ENCODE data around the gene SLC16A11. TPM values are rescaled to one million over a fixed set of nuclear protein-coding genes. Genes with fewer than 3 reads are reported as not detected.

Gene SLC16A11
- total RNA-seq, 1 donor from 2014 or later, result not detected

GRCh38 chr17:7025245-7025644 lies 18.6 kb downstream of the SLC16A11 start:
- DNase-seq (ENCODE audit: low read depth), result peak; percentile 61

GRCh38 chr17:7024402-7024785 lies 19.5 kb downstream of the SLC16A11 start:
- no peak for DNase-seq (ENCODE audit: low read depth)

- DNase-seq (ENCODE audit: low read depth), result peak; percentile 82
Measured at GRCh38 chr17:7023576-7024401, 20.1 kb downstream of the SLC16A11 start.

- DNase-seq (ENCODE audit: low read depth), result no peak
Measured at GRCh38 chr17:7022781-7023571, 20.9 kb downstream of the SLC16A11 start, which contains the start of gene BCL6B. Gene BCL6B, plus strand, starts transcription at chr17:7023050. Its CDS starts 622 bp downstream, at chr17:7023672.

GRCh38 chr17:7021993-7022778 lies 21.7 kb downstream of the SLC16A11 start:
- no peak for DNase-seq (ENCODE audit: low read depth)

- no peak for DNase-seq (ENCODE audit: low read depth)
Measured at GRCh38 chr17:7020894-7021664, 22.8 kb downstream of the SLC16A11 start.

GRCh38 chr17:7019839-7020519 lies 23.9 kb downstream of the SLC16A11 start:
- peak; percentile 37 for DNase-seq (ENCODE audit: low read depth)

- no peak for DNase-seq (ENCODE audit: low read depth)
Measured at GRCh38 chr17:7019367-7019766, 24.5 kb downstream of the SLC16A11 start.

- DNase-seq (ENCODE audit: low read depth), result no peak
Measured at GRCh38 chr17:7018331-7018964, 25.4 kb downstream of the SLC16A11 start.

- no peak for DNase-seq (ENCODE audit: low read depth)
Measured at GRCh38 chr17:7017827-7018200, 26.1 kb downstream of the SLC16A11 start.

GRCh38 chr17:7016886-7017826 lies 26.7 kb downstream of the SLC16A11 start:
- DNase-seq (ENCODE audit: low read depth), result no peak

- DNase-seq (ENCODE audit: low read depth), result no peak
Measured at GRCh38 chr17:7016418-7016817, 27.5 kb downstream of the SLC16A11 start.

- DNase-seq (ENCODE audit: low read depth), result peak; percentile 56
Measured at GRCh38 chr17:7014995-7015958, 28.6 kb downstream of the SLC16A11 start.

- DNase-seq (ENCODE audit: low read depth), result peak; percentile 86
Measured at GRCh38 chr17:7014261-7014994, 29.5 kb downstream of the SLC16A11 start.

GRCh38 chr17:7011942-7012254 lies 32.0 kb downstream of the SLC16A11 start:
- DNase-seq (ENCODE audit: low read depth), result no peak

GRCh38 chr17:7011415-7011814 lies 32.5 kb downstream of the SLC16A11 start:
- no peak for DNase-seq (ENCODE audit: low read depth)

GRCh38 chr17:7010523-7010922 lies 33.4 kb downstream of the SLC16A11 start:
- DNase-seq (ENCODE audit: low read depth), result no peak
